HL-60 (cell line): ENCODE data around the gene NAV2.

Experiments used
- DNase-seq, 2 experiments: peaks; one replicate each; pipeline ENCODE4 v3.0.0-alpha.2; 2010 to 2020; ENCODE audit warnings: low read depth in 1 of 2, low spot score in 1 of 2
- H3K27ac ChIP-seq: fragments of 250-450 bp; sonication (Bioruptor Pico); replicated peaks from 2 replicates; pipeline ENCODE4 v1.5.1; 2020; ENCODE audit warnings: mild to moderate bottlenecking, moderate library complexity
- H3K27me3 ChIP-seq: fragments of 250-450 bp; sonication (Bioruptor Pico); 2 replicates; pipeline ENCODE4 v1.5.1; 2021; ENCODE audit warnings: mild to moderate bottlenecking, moderate library complexity; ENCODE audit not compliant: insufficient read depth, poor library complexity, severe bottlenecking
- H3K4me3 ChIP-seq: replicated peaks from 2 replicates; pipeline ENCODE4 v1.5.1; 2011; ENCODE audit warnings: mild to moderate bottlenecking, control low read depth, low read length; ENCODE audit not compliant: insufficient read depth
- CTCF ChIP-seq: IDR thresholded peaks from one replicate; pipeline ENCODE4 v1.5.1; 2011; ENCODE audit warnings: low read length, control low read depth, inconsistent platforms; ENCODE audit not compliant: insufficient read depth
- GABPA ChIP-seq: IDR thresholded peaks from 2 replicates; pipeline ENCODE4 v1.6.1; 2012; ENCODE audit warnings: low read depth
- POLR2AphosphoS5 ChIP-seq: IDR thresholded peaks from 2 replicates; pipeline ENCODE4 v1.6.1; 2012; ENCODE audit warnings: low read depth
- REST ChIP-seq: IDR thresholded peaks from 2 replicates; pipeline ENCODE4 v1.6.1; 2012; ENCODE audit warnings: low read depth; ENCODE audit not compliant: insufficient replicate concordance
- SPI1 ChIP-seq: IDR thresholded peaks from 2 replicates; pipeline ENCODE4 v1.6.1; 2012; ENCODE audit warnings: low read depth, mild to moderate bottlenecking, borderline replicate concordance

The NAV2 gene

GRCh38 chr11:20097319-20098221, 384.9 kb downstream of the NAV2 start:
- H3K4me3 ChIP-seq: no peak overlapping the region
- DNase-seq: no peak
- TF ChIP-seq SPI1 (no peak), REST (no peak), POLR2AphosphoS5 (no peak), CTCF (no peak), GABPA (no peak)
- H3K27ac ChIP-seq: no peak overlapping the region
- no peaks in the 10 kb centered on the region for H3K27me3 ChIP-seq

- H3K4me3 ChIP-seq: no peak overlapping the region
- no peak overlapping the region for H3K27ac ChIP-seq
- no peaks in the 10 kb centered on the region for H3K27me3 ChIP-seq
- no peak for TF ChIP-seq POLR2AphosphoS5
- no peak for TF ChIP-seq GABPA
- TF ChIP-seq REST: no peak
- TF ChIP-seq SPI1: no peak
- TF ChIP-seq CTCF: no peak
- no peak for DNase-seq
Observed at GRCh38 chr11:20099527-20099926, 386.9 kb downstream of the NAV2 start.

- no peak overlapping the region for H3K27ac ChIP-seq
- no peak for DNase-seq
- TF ChIP-seq SPI1 (no peak), GABPA (no peak), REST (no peak), POLR2AphosphoS5 (no peak), CTCF (no peak)
Observed at GRCh38 chr11:20102397-20102796, 389.8 kb downstream of the NAV2 start.

More at GRCh38 chr11:20102397-20102796, 389.8 kb downstream of the NAV2 start:
- Histone ChIP-seq H3K27me3 (no peaks in the 10 kb centered on the region), H3K4me3 (no peak overlapping the region)
